A549 (cell line): ENCODE results near the gene NMT1.

Experiments
- CBX2 ChIP-seq: fragments of 200-600 bp; sonication (generic); IDR thresholded peaks from 2 replicates; pipeline ENCODE4 v1.6.1; 2016; ENCODE audit warnings: low read depth, mild to moderate bottlenecking, borderline replicate concordance
- CTCF ChIP-seq: fragments of >200 bp; sonication (Bioruptor Twin); formaldehyde crosslinking; IDR thresholded peaks from 3 replicates; pipeline ENCODE4 v1.5.1; 2016
- EP300 ChIP-seq, 2 experiments: fragments of >200 bp; sonication (Bioruptor Twin); formaldehyde crosslinking; IDR thresholded peaks; 2 replicates in 1 of 2; 3 replicates in 1 of 2; pipeline ENCODE4 v1.6.1; 2016 to 2017
- FOSL2 ChIP-seq, 2 experiments: fragments of 450-650 bp in 1 of 2; fragments of >200 bp in 1 of 2; sonication (Bioruptor Twin) in 1 of 2; formaldehyde crosslinking; IDR thresholded peaks; 2 replicates each; pipeline versions ENCODE4 v1.5.0 to v1.6.1; 2016 to 2020; ENCODE audit warnings: mild to moderate bottlenecking in 1 of 2, moderate library complexity in 1 of 2
- HMGXB4 ChIP-seq: fragments of 250-450 bp; sonication (Bioruptor Pico); IDR thresholded peaks from 2 replicates; pipeline ENCODE4 v1.5.0; 2021; ENCODE audit warnings: mild to moderate bottlenecking, moderate library complexity, borderline replicate concordance
- JUN ChIP-seq, 2 experiments: fragments of >200 bp; sonication (Bioruptor Twin); formaldehyde crosslinking; IDR thresholded peaks; 2 replicates in 1 of 2; 3 replicates in 1 of 2; pipeline ENCODE4 v1.6.1; 2016 to 2017
- PHF8 ChIP-seq: fragments of 200-600 bp; sonication (generic); IDR thresholded peaks from 2 replicates; pipeline ENCODE4 v1.6.1; 2016; ENCODE audit warnings: low read depth, mild to moderate bottlenecking, antibody characterized with exemption, moderate library complexity, borderline replicate concordance
- POLR2A ChIP-seq: IDR thresholded peaks from 2 replicates; pipeline ENCODE4 v1.6.1; 2012; ENCODE audit warnings: mild to moderate bottlenecking, low read length
- RARB ChIP-seq: fragments of 250-450 bp; sonication (Bioruptor Pico); IDR thresholded peaks from 2 replicates; pipeline ENCODE4 v1.8.0; 2021; ENCODE audit warnings: mild to moderate bottlenecking, moderate library complexity
- TF ChIP-seq, protein P1 (sequence below): IDR thresholded peaks from 2 replicates; pipeline ENCODE4 v1.6.1; 2012

DNA sequence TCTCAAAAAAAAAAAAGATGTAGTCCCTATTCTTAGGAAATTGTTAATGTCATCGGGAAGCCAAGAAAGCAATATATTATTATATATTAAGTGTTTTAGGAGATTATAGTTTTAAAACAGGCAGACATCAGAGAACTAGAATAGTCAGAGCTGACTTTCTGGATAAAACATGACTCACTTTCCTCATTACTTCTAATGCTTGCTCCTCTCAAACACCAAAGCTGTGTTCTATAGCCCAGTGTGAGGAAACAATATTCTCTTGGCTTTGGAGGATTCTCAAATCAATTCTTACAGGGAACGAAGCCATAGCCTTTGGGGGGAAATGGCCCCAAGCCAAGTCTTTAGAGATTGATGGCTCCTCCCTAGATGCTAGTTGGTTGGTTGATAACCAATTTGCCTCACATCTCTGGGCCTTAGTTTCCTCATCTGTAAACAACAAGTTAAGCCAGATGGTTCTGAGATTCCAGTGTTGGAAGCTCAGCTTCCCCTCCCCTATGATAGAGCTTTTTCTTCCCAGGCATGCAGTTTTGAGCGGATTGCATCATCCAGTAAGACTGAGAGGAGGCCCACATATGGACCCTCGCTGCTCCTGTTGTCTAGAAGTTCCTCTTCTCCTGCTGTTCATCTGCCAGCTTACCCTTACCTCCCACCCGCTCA is 12.4 kb downstream of the NMT1 start:
- no peak for TF ChIP-seq CTCF
- no peak for TF ChIP-seq PHF8
- no peak for TF ChIP-seq EP300 (IDR thresholded peaks at IDR 0.05)
- TF ChIP-seq FOSL2 (IDR thresholded peaks at IDR 0.05), result no peak
- no peak; the same call in 1 of the 2 replicates for TF ChIP-seq FOSL2 (CRISPR knock-in tag; IDR thresholded peaks at IDR 0.05)
- no peak for TF ChIP-seq JUN (IDR thresholded peaks at IDR 0.05)
- no peak for TF ChIP-seq POLR2A
- no peak for TF ChIP-seq HMGXB4 (CRISPR knock-in tag)
- TF ChIP-seq RARB (CRISPR knock-in tag), result no peak
- no peak for TF ChIP-seq CBX2
- TF ChIP-seq, protein P1, sequence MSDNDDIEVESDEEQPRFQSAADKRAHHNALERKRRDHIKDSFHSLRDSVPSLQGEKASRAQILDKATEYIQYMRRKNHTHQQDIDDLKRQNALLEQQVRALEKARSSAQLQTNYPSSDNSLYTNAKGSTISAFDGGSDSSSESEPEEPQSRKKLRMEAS, result no peak
